Measurements from ENCODE around the gene FARP1.

- TF ChIP-seq CHD4 (IDR thresholded peaks at IDR 0.05; ENCODE audit: borderline replicate concordance, low read length) (no peak), SP1 (IDR thresholded peaks at IDR 0.05) (no peak), SP1 (CRISPR knock-in tag; IDR thresholded peaks at IDR 0.05) (no peak), POLR2A (IDR thresholded peaks at IDR 0.05; ENCODE audit: insufficient read depth in 1 of 2, low read depth in 2 of 2, low read length in 2 of 2) (no peak), CEBPG (CRISPR knock-in tag; IDR thresholded peaks at IDR 0.05) (no peak)
Measured at GRCh38 chr13:98110749-98111148, 32.1 kb upstream of the FARP1 start.

Measured in HepG2 (cell line).